Measurements from ENCODE around the gene CFAP119.

CFAP119 gene

DNA sequence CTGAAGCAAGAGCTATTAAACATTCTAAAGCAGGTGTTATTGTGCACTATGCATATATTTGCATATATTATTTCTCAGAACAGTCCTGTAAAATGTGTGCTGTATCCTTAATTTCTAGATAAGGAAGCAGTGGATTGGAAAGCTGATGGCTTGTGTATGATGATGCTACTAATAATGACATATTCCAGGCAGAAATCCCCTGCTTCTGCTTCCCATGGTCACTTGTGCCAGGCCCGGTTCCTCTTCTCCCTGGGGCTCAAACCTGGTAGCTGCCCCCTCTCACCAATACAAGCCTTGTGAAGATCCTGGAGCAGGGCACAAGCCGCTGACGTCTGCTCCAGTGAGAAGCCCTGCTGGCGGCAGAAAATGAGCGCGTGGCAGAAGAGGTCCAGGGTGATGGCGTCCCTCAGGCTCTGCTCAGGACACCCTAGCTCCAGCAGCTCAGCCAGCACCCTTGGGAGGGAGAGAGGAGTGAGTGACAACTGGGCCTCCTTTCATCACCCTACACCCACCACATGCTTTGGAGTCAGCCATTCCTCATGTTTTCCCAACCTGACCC, 1.8 kb downstream of the CFAP119 start:
- no peak for ATAC-seq
- TF ChIP-seq RARB (CRISPR knock-in tag; IDR thresholded peaks at IDR 0.05) (no peak), TCF4 (CRISPR knock-in tag; IDR thresholded peaks at IDR 0.05; ENCODE audit: borderline replicate concordance) (no peak), ZNF70 (CRISPR knock-in tag; IDR thresholded peaks at IDR 0.05) (no peak), CSDC2 (CRISPR knock-in tag; IDR thresholded peaks at IDR 0.05) (no peak), ISL1 (CRISPR knock-in tag; IDR thresholded peaks at IDR 0.05) (no peak), ESRRG (CRISPR knock-in tag; IDR thresholded peaks at IDR 0.05) (no peak), TOX (CRISPR knock-in tag; IDR thresholded peaks at IDR 0.05; ENCODE audit: borderline replicate concordance) (no peak), ZFP3 (CRISPR knock-in tag; IDR thresholded peaks at IDR 0.05) (no peak), SNAI2 (CRISPR knock-in tag; IDR thresholded peaks at IDR 0.05) (no peak), ZFP30 (CRISPR knock-in tag; IDR thresholded peaks at IDR 0.05) (no peak), ZNF565 (CRISPR knock-in tag; conservative IDR thresholded peaks at IDR 0.05; ENCODE audit: low read depth) (no peak), ZC3H10 (CRISPR knock-in tag; IDR thresholded peaks at IDR 0.05) (no peak)
- TF ChIP-seq, protein P1, sequence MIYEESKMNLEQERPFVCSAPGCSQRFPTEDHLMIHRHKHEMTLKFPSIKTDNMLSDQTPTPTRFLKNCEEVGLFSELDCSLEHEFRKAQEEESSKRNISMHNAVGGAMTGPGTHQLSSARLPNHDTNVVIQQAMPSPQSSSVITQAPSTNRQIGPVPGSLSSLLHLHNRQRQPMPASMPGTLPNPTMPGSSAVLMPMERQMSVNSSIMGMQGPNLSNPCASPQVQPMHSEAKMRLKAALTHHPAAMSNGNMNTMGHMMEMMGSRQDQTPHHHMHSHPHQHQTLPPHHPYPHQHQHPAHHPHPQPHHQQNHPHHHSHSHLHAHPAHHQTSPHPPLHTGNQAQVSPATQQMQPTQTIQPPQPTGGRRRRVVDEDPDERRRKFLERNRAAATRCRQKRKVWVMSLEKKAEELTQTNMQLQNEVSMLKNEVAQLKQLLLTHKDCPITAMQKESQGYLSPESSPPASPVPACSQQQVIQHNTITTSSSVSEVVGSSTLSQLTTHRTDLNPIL (CRISPR knock-in tag; IDR thresholded peaks at IDR 0.05; ENCODE audit: low read depth), result no peak
- TF ChIP-seq, protein P2, sequence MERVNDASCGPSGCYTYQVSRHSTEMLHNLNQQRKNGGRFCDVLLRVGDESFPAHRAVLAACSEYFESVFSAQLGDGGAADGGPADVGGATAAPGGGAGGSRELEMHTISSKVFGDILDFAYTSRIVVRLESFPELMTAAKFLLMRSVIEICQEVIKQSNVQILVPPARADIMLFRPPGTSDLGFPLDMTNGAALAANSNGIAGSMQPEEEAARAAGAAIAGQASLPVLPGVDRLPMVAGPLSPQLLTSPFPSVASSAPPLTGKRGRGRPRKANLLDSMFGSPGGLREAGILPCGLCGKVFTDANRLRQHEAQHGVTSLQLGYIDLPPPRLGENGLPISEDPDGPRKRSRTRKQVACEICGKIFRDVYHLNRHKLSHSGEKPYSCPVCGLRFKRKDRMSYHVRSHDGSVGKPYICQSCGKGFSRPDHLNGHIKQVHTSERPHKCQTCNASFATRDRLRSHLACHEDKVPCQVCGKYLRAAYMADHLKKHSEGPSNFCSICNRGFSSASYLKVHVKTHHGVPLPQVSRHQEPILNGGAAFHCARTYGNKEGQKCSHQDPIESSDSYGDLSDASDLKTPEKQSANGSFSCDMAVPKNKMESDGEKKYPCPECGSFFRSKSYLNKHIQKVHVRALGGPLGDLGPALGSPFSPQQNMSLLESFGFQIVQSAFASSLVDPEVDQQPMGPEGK (CRISPR knock-in tag; IDR thresholded peaks at IDR 0.05; ENCODE audit: borderline replicate concordance), result no peak
- TF ChIP-seq, protein P3, sequence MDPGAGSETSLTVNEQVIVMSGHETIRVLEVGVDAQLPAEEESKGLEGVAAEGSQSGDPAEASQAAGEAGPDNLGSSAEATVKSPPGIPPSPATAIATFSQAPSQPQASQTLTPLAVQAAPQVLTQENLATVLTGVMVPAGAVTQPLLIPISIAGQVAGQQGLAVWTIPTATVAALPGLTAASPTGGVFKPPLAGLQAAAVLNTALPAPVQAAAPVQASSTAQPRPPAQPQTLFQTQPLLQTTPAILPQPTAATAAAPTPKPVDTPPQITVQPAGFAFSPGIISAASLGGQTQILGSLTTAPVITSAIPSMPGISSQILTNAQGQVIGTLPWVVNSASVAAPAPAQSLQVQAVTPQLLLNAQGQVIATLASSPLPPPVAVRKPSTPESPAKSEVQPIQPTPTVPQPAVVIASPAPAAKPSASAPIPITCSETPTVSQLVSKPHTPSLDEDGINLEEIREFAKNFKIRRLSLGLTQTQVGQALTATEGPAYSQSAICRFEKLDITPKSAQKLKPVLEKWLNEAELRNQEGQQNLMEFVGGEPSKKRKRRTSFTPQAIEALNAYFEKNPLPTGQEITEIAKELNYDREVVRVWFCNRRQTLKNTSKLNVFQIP (CRISPR knock-in tag; IDR thresholded peaks at IDR 0.05; ENCODE audit: borderline replicate concordance, low read depth), result no peak
- TF ChIP-seq, protein P4, sequence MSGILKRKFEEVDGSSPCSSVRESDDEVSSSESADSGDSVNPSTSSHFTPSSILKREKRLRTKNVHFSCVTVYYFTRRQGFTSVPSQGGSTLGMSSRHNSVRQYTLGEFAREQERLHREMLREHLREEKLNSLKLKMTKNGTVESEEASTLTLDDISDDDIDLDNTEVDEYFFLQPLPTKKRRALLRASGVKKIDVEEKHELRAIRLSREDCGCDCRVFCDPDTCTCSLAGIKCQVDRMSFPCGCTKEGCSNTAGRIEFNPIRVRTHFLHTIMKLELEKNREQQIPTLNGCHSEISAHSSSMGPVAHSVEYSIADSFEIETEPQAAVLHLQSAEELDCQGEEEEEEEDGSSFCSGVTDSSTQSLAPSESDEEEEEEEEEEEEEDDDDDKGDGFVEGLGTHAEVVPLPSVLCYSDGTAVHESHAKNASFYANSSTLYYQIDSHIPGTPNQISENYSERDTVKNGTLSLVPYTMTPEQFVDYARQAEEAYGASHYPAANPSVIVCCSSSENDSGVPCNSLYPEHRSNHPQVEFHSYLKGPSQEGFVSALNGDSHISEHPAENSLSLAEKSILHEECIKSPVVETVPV (CRISPR knock-in tag; IDR thresholded peaks at IDR 0.05), result no peak

DNA sequence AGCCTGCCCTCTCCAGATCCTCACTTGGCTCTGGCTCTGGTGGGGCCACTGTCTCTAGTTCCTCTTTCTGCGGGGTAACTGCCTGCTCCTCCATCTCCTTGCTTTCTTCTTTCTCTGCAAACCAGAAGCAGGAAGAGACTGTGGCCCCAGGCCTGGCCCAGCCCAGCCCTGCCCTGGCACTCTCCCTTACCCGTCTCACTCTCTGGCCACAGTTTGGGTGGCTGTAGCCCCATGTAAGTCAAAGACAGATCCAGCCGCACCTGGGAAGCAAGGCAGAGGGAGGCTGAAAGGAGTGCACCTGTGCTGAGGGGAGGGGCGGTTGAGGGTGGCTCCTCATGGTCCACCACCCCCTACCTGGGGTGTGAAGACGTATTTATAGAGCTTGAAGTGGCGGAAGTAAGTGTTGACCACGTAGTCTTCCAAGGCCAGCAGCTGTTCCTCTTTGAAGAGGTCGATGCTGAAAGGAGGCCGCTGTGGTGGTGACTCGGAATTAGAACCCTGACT, 2.8 kb downstream of the CFAP119 start:
- no peak for ATAC-seq
- TF ChIP-seq CSDC2 (CRISPR knock-in tag; IDR thresholded peaks at IDR 0.05) (no peak), SNAI2 (CRISPR knock-in tag; IDR thresholded peaks at IDR 0.05) (no peak), ZNF8 (CRISPR knock-in tag; IDR thresholded peaks at IDR 0.05) (no peak), BACH2 (CRISPR knock-in tag; IDR thresholded peaks at IDR 0.05; ENCODE audit: borderline replicate concordance) (no peak), ZFP30 (CRISPR knock-in tag; IDR thresholded peaks at IDR 0.05) (no peak), ZFP3 (CRISPR knock-in tag; IDR thresholded peaks at IDR 0.05) (no peak), ARNTL (CRISPR knock-in tag; IDR thresholded peaks at IDR 0.05; ENCODE audit: borderline replicate concordance, low read depth) (no peak), ZNF70 (CRISPR knock-in tag; IDR thresholded peaks at IDR 0.05) (no peak), RARB (CRISPR knock-in tag; IDR thresholded peaks at IDR 0.05) (no peak), ISL1 (CRISPR knock-in tag; IDR thresholded peaks at IDR 0.05) (no peak), PPARA (CRISPR knock-in tag; IDR thresholded peaks at IDR 0.05; ENCODE audit: borderline replicate concordance) (no peak), ZNF565 (CRISPR knock-in tag; conservative IDR thresholded peaks at IDR 0.05; ENCODE audit: low read depth) (no peak), ZC3H10 (CRISPR knock-in tag; IDR thresholded peaks at IDR 0.05) (no peak)
- TF ChIP-seq, protein P3 (CRISPR knock-in tag; IDR thresholded peaks at IDR 0.05; ENCODE audit: borderline replicate concordance, low read depth), result no peak
- TF ChIP-seq, protein P2 (CRISPR knock-in tag; IDR thresholded peaks at IDR 0.05; ENCODE audit: borderline replicate concordance), result no peak
- TF ChIP-seq, protein P4 (CRISPR knock-in tag; IDR thresholded peaks at IDR 0.05), result no peak
- TF ChIP-seq, protein P1 (CRISPR knock-in tag; IDR thresholded peaks at IDR 0.05; ENCODE audit: low read depth), result no peak

Data from SK-N-SH treated with all-trans-retinoic acid at 6 μM for 48 hours (cell line).